HepG2 (cell line): ENCODE results near the gene ARL5C. TPM values are rescaled to one million over a fixed set of nuclear protein-coding genes. Genes with fewer than 3 reads are reported as not detected.

Experiments
- AKAP8 ChIP-seq: sonication (generic); formaldehyde crosslinking; IDR thresholded peaks from 2 replicates; pipeline ENCODE4 v1.5.1; 2020; ENCODE audit warnings: mild to moderate bottlenecking, missing genetic modification reagents
- HDAC1 ChIP-seq: sonication (generic); formaldehyde crosslinking; IDR thresholded peaks from 2 replicates; pipeline ENCODE4 v1.5.1; 2020; ENCODE audit warnings: mild to moderate bottlenecking, missing genetic modification reagents
- HES4 ChIP-seq: sonication (generic); formaldehyde crosslinking; IDR thresholded peaks from 2 replicates; pipeline ENCODE4 v1.9.0; 2021; ENCODE audit warnings: mild to moderate bottlenecking, missing genetic modification reagents, borderline replicate concordance
- IRF2 ChIP-seq: IDR thresholded peaks from 2 replicates; pipeline ENCODE4 v1.6.1; 2018; ENCODE audit warnings: missing genetic modification reagents, missing compliant biosample characterization
- MEIS1 ChIP-seq: sonication (generic); formaldehyde crosslinking; IDR thresholded peaks from 2 replicates; pipeline ENCODE4 v1.9.0; 2021; ENCODE audit warnings: mild to moderate bottlenecking, missing genetic modification reagents, moderate library complexity, borderline replicate concordance
- NBN ChIP-seq: fragments of 450-650 bp; conservative IDR thresholded peaks from 2 replicates; pipeline ENCODE4 v1.6.1; 2017
- NFIB ChIP-seq: sonication (generic); formaldehyde crosslinking; IDR thresholded peaks from 2 replicates; pipeline ENCODE4 v1.9.0; 2021; ENCODE audit warnings: missing genetic modification reagents, mild to moderate bottlenecking, borderline replicate concordance
- NPAS2 ChIP-seq: sonication (generic); formaldehyde crosslinking; IDR thresholded peaks from 2 replicates; pipeline ENCODE4 v1.8.0; 2022; ENCODE audit warnings: mild to moderate bottlenecking, missing genetic modification reagents, borderline replicate concordance
- POLR2AphosphoS2 ChIP-seq: IDR thresholded peaks from 2 replicates; pipeline ENCODE4 v1.6.1; 2011; ENCODE audit warnings: low read depth, low read length, improper control_type of control experiment
- RNF2 ChIP-seq: fragments of 450-650 bp; conservative IDR thresholded peaks from 2 replicates; pipeline ENCODE4 v1.6.1; 2016; ENCODE audit warnings: low read depth
- ZNF10 ChIP-seq: sonication (generic); formaldehyde crosslinking; IDR thresholded peaks from 2 replicates; pipeline ENCODE4 v1.4.0; 2020; ENCODE audit warnings: mild to moderate bottlenecking, low read depth, missing genetic modification reagents, borderline replicate concordance
- ZNF460 ChIP-seq: sonication (generic); formaldehyde crosslinking; IDR thresholded peaks from 2 replicates; pipeline ENCODE4 v1.5.1; 2020; ENCODE audit warnings: missing genetic modification reagents, mild to moderate bottlenecking, borderline replicate concordance
- ZNF615 ChIP-seq: sonication (generic); formaldehyde crosslinking; IDR thresholded peaks from 2 replicates; pipeline ENCODE4 v1.5.0; 2020; ENCODE audit warnings: mild to moderate bottlenecking, missing genetic modification reagents, borderline replicate concordance
- polyA plus RNA-seq, 8 experiments: library from polyadenylated mRNA; depleted of rRNA in 3 of 8; stranded (reverse) in 7 of 8; unstranded in 1 of 8; fragments of >200 nt; fragmentation: Illumina TruSeq in 4 of 8; extraction: Trizol in 4 of 8; gene quantifications; 2 replicates each; pipeline versions ENCODE4 v1.2.1 to v1.2.3, GENCODE V29; 2011 to 2016; ENCODE audit warnings: low read depth in 4 of 8, missing spikeins in 1 of 8, mixed read lengths in 1 of 8; ENCODE audit not compliant: insufficient read depth in 1 of 8
- total RNA-seq, 5 experiments: library from RNA; depleted of rRNA; stranded (reverse); fragments of >200 nt; fragmentation: Illumina TruSeq; extraction: Trizol; gene quantifications; 2 replicates each; pipeline ENCODE4 v1.2.3, GENCODE V29; 2016; ENCODE audit warnings: low read depth in 1 of 5
- TF ChIP-seq, protein P1 (sequence below): sonication (generic); formaldehyde crosslinking; conservative IDR thresholded peaks from 2 replicates; pipeline ENCODE4 v1.5.0; 2020; ENCODE audit warnings: missing genetic modification reagents
- TF ChIP-seq, protein P2 (sequence below): sonication (generic); formaldehyde crosslinking; IDR thresholded peaks from 2 replicates; pipeline ENCODE4 v1.9.0; 2021; ENCODE audit warnings: missing genetic modification reagents, borderline replicate concordance
- TF ChIP-seq, protein P3 (sequence below): sonication (generic); formaldehyde crosslinking; IDR thresholded peaks from 2 replicates; pipeline ENCODE4 v1.5.0; 2020; ENCODE audit warnings: mild to moderate bottlenecking, missing genetic modification reagents
- TF ChIP-seq, protein P4 (sequence below): sonication (generic); formaldehyde crosslinking; IDR thresholded peaks from 2 replicates; pipeline ENCODE4 v1.4.0; 2020; ENCODE audit warnings: missing genetic modification reagents, low read depth, mild to moderate bottlenecking, borderline replicate concordance
- TF ChIP-seq, protein P5 (sequence below): fragments of 450-650 bp; IDR thresholded peaks from 2 replicates; pipeline ENCODE4 v1.6.1; 2016

ARL5C gene
- total and polyA plus RNA-seq, 2 of the 13 experiments (the other 11 are each of a cell fraction or from before 2014, with no cell fraction given): not detected

DNA sequence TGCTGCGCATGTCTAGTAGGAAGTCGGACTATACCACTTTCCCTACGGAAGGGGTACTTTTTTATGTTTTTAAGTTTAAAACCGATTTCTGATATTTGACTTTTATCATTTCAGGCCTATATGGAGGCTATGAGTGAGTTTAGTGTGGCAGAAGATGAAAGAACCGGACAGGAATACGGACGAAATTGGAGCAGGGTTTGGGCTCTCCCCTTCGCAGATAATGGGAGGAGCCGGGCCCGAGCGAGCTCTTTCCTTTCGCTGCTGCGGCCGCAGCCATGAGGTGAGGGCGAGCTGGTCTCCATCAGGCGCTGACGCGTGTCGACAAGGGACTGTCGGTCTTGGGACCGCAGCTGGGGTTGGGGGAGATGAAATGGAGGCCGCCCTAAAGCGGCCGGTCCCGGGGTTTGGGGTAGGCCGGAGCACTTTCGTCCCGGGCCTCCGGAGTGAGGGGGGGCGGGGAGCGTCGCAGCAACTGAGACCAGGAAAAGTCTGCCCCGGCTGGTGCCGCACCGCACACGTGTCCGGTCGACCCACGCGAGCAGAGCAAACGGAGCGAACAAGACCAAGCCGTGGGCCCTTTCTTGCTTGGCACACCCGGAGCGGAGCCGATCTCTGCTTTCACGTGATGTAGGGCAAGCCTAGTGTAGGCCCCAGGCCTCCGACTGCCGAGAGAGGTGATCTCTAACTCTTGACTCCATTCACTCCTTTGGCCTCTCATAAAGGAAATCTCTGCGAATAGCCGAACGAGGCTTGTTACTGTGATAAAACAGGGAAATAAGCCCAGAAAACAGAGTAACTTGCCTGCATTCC lies 34.3 kb upstream of the ARL5C start, which contains the start of gene RPL19 (continued):
- TF ChIP-seq ZNF615 (CRISPR knock-in tag) (no peak), AKAP8 (CRISPR knock-in tag) (no peak; the same call in 1 of the 2 replicates), NBN (no peak), IRF2 (CRISPR knock-in tag) (no peak; the same call in none of the 2 replicates), NFIB (no peak), HDAC1 (0 out of 2 replicates have a peak, but pooled peaks have one; percentile 16), HES4 (CRISPR knock-in tag) (peak; percentile 97), NPAS2 (no peak), ZNF460 (CRISPR knock-in tag) (no peak), MEIS1 (CRISPR knock-in tag) (peak; percentile 89), POLR2AphosphoS2 (peak; percentile 70; the same call in 1 of the 2 replicates), RNF2 (peak; percentile 80), ZNF10 (no peak)
- TF ChIP-seq, protein P1, sequence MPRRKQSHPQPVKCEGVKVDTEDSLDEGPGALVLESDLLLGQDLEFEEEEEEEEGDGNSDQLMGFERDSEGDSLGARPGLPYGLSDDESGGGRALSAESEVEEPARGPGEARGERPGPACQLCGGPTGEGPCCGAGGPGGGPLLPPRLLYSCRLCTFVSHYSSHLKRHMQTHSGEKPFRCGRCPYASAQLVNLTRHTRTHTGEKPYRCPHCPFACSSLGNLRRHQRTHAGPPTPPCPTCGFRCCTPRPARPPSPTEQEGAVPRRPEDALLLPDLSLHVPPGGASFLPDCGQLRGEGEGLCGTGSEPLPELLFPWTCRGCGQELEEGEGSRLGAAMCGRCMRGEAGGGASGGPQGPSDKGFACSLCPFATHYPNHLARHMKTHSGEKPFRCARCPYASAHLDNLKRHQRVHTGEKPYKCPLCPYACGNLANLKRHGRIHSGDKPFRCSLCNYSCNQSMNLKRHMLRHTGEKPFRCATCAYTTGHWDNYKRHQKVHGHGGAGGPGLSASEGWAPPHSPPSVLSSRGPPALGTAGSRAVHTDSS (CRISPR knock-in tag): peak; percentile 65; the same call in 1 of the 2 replicates
- TF ChIP-seq, protein P2, sequence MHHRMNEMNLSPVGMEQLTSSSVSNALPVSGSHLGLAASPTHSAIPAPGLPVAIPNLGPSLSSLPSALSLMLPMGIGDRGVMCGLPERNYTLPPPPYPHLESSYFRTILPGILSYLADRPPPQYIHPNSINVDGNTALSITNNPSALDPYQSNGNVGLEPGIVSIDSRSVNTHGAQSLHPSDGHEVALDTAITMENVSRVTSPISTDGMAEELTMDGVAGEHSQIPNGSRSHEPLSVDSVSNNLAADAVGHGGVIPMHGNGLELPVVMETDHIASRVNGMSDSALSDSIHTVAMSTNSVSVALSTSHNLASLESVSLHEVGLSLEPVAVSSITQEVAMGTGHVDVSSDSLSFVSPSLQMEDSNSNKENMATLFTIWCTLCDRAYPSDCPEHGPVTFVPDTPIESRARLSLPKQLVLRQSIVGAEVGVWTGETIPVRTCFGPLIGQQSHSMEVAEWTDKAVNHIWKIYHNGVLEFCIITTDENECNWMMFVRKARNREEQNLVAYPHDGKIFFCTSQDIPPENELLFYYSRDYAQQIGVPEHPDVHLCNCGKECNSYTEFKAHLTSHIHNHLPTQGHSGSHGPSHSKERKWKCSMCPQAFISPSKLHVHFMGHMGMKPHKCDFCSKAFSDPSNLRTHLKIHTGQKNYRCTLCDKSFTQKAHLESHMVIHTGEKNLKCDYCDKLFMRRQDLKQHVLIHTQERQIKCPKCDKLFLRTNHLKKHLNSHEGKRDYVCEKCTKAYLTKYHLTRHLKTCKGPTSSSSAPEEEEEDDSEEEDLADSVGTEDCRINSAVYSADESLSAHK (CRISPR knock-in tag): no peak; the same call in 1 of the 2 replicates
- TF ChIP-seq, protein P3, sequence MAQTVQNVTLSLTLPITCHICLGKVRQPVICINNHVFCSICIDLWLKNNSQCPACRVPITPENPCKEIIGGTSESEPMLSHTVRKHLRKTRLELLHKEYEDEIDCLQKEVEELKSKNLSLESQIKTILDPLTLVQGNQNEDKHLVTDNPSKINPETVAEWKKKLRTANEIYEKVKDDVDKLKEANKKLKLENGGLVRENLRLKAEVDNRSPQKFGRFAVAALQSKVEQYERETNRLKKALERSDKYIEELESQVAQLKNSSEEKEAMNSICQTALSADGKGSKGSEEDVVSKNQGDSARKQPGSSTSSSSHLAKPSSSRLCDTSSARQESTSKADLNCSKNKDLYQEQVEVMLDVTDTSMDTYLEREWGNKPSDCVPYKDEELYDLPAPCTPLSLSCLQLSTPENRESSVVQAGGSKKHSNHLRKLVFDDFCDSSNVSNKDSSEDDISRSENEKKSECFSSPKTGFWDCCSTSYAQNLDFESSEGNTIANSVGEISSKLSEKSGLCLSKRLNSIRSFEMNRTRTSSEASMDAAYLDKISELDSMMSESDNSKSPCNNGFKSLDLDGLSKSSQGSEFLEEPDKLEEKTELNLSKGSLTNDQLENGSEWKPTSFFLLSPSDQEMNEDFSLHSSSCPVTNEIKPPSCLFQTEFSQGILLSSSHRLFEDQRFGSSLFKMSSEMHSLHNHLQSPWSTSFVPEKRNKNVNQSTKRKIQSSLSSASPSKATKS: peak; percentile 35; the same call in 1 of the 2 replicates
- TF ChIP-seq, protein P4, sequence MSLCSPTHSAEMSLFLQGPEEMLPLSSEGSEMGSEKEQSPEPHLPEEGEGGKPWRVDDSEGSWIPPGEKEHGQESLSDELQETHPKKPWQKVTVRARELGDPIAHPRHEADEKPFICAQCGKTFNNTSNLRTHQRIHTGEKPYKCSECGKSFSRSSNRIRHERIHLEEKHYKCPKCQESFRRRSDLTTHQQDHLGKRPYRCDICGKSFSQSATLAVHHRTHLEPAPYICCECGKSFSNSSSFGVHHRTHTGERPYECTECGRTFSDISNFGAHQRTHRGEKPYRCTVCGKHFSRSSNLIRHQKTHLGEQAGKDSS (CRISPR knock-in tag): peak; percentile 86; the same call in 1 of the 2 replicates
- TF ChIP-seq, protein P5, sequence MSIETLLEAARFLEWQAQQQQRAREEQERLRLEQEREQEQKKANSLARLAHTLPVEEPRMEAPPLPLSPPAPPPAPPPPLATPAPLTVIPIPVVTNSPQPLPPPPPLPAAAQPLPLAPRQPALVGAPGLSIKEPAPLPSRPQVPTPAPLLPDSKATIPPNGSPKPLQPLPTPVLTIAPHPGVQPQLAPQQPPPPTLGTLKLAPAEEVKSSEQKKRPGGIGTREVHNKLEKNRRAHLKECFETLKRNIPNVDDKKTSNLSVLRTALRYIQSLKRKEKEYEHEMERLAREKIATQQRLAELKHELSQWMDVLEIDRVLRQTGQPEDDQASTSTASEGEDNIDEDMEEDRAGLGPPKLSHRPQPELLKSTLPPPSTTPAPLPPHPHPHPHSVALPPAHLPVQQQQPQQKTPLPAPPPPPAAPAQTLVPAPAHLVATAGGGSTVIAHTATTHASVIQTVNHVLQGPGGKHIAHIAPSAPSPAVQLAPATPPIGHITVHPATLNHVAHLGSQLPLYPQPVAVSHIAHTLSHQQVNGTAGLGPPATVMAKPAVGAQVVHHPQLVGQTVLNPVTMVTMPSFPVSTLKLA: peak; percentile 24; the same call in 1 of the 2 replicates
